GDM1 (cell line): ENCODE measurements around the gene EPO.
"Not testable (repeated sequence)": the region's sequence is repeated elsewhere in the genome, so short reads cannot be mapped to it uniquely, and the experiment has no call there.

ENCODE experiments used
- DNase-seq: peaks from one replicate; lab custom pipeline; 2025; lab: John Stamatoyannopoulos, UW

EPO gene

GRCh38 chr7:100683659-100684533 lies 36.4 kb upstream of the EPO start:
- DNase-seq = no peak

- no peak for DNase-seq
Observed at GRCh38 chr7:100684534-100685042, 35.7 kb upstream of the EPO start.

- DNase-seq = no peak
Observed at GRCh38 chr7:100685049-100685605, 35.1 kb upstream of the EPO start.

- no peak for DNase-seq
Observed at GRCh38 chr7:100685631-100686145, 34.6 kb upstream of the EPO start.

GRCh38 chr7:100686201-100686821 lies 34.0 kb upstream of the EPO start:
- no peak for DNase-seq

GRCh38 chr7:100686822-100687211 lies 33.5 kb upstream of the EPO start:
- DNase-seq = no peak

GRCh38 chr7:100687261-100687660 lies 33.0 kb upstream of the EPO start:
- no peak for DNase-seq

GRCh38 chr7:100687751-100688300 lies 32.4 kb upstream of the EPO start:
- DNase-seq = no peak

- DNase-seq = no peak
Observed at GRCh38 chr7:100688326-100688860, 31.9 kb upstream of the EPO start.

GRCh38 chr7:100689230-100690135 lies 30.8 kb upstream of the EPO start:
- DNase-seq = no peak

GRCh38 chr7:100691676-100692577 lies 28.3 kb upstream of the EPO start:
- peak; percentile 56 for DNase-seq

- no peak for DNase-seq
Observed at GRCh38 chr7:100692578-100692961, 27.7 kb upstream of the EPO start.

- DNase-seq = no peak
Observed at GRCh38 chr7:100693312-100694097, 26.8 kb upstream of the EPO start.

- peak; percentile 61 for DNase-seq
Observed at GRCh38 chr7:100694098-100694745, 26.0 kb upstream of the EPO start, which contains the start of gene GIGYF1. TSS of gene GIGYF1 (minus strand) at chr7:100694250. CDS start at chr7:100688238, 6,012 bp downstream.

GRCh38 chr7:100696123-100696521 lies 24.1 kb upstream of the EPO start:
- DNase-seq = no peak

- DNase-seq = no peak
Observed at GRCh38 chr7:100699018-100699417, 21.2 kb upstream of the EPO start.

GRCh38 chr7:100701089-100701488 lies 19.2 kb upstream of the EPO start:
- DNase-seq = not testable (repeated sequence)

- peak; percentile 66 for DNase-seq
Observed at GRCh38 chr7:100705320-100705752, 14.9 kb upstream of the EPO start.
